GM06990 (cell line): ENCODE measurements around the gene KIF17.

ENCODE experiments used
- DNase-seq: peaks from one replicate; pipeline ENCODE4 v3.0.0-alpha.2; 2011; ENCODE audit not compliant: insufficient read length; ENCODE audit errors: extremely low read depth
- H3K27me3 ChIP-seq: replicated peaks from 2 replicates; pipeline ENCODE4 v1.6.0; 2011; ENCODE audit warnings: low read length; ENCODE audit not compliant: control insufficient read depth, insufficient read depth
- H3K36me3 ChIP-seq: 2 replicates; pipeline ENCODE4 v1.5.1; 2011; ENCODE audit warnings: low read length; ENCODE audit not compliant: control insufficient read depth, insufficient read depth
- H3K4me3 ChIP-seq: replicated peaks from 2 replicates; pipeline ENCODE4 v1.5.1; 2011; ENCODE audit warnings: low read depth, mild to moderate bottlenecking, control low read depth, low read length
- CTCF ChIP-seq: IDR thresholded peaks from 2 replicates; pipeline ENCODE4 v1.5.1; 2011; ENCODE audit warnings: low read length, control low read depth, mild to moderate bottlenecking, inconsistent platforms; ENCODE audit not compliant: insufficient read depth, poor library complexity, severe bottlenecking

KIF17 gene

GRCh38 chr1:20615946-20616846 lies 101.6 kb downstream of the KIF17 start:
- H3K4me3 ChIP-seq: no peak overlapping the region
- no peaks in the 10 kb centered on the region for H3K27me3 ChIP-seq
- DNase-seq: peak; percentile 20
- TF ChIP-seq CTCF: no peak
- no peaks in the 10 kb centered on the region for H3K36me3 ChIP-seq

- Histone ChIP-seq H3K4me3 (no peak overlapping the region), H3K27me3 (no peaks in the 10 kb centered on the region), H3K36me3 (no peaks in the 10 kb centered on the region)
- TF ChIP-seq CTCF: no peak
- DNase-seq: no peak
These were observed 103.7 kb downstream of the KIF17 start for GRCh38 chr1:20614131-20614579.
